Large intestine (tissue), 12 donors: ENCODE results near the gene OR2T27. TPM values are rescaled to one million over a fixed set of nuclear protein-coding genes. Genes with fewer than 3 reads are reported as not detected.
"Not testable (repeated sequence)": the region's sequence is repeated elsewhere in the genome, so short reads cannot be mapped to it uniquely, and the experiment has no call there.

ENCODE experiments used
- DNase-seq, 2 donors: peaks; one replicate each; pipeline versions ENCODE4 v3.0.0 to v3.0.0-alpha.2; 2013
- H3K27ac ChIP-seq: one replicate; pipeline ENCODE4 v1.5.1; 2013; ENCODE audit warnings: low read length
- H3K27me3 ChIP-seq: 2 replicates; pipeline ENCODE4 v1.6.1; 2013; ENCODE audit warnings: low read length; ENCODE audit not compliant: control insufficient read depth, insufficient read depth
- H3K36me3 ChIP-seq: 2 replicates; pipeline ENCODE4 v1.6.1; 2013; ENCODE audit warnings: low read length; ENCODE audit not compliant: control insufficient read depth, insufficient read depth
- H3K4me1 ChIP-seq: one replicate; pipeline ENCODE4 v1.6.1; 2013; ENCODE audit warnings: low read length; ENCODE audit not compliant: control insufficient read depth, insufficient read depth
- H3K4me3 ChIP-seq: one replicate; pipeline ENCODE4 v1.5.1; 2013; ENCODE audit warnings: low read length
- H3K9me3 ChIP-seq: one replicate; pipeline ENCODE4 v1.6.1; 2013; ENCODE audit warnings: mild to moderate bottlenecking, low read depth, low read length, moderate library complexity; ENCODE audit not compliant: control insufficient read depth
- WGBS: methylation state at CpG from one replicate; pipeline ENCODE4 v1.1.5; 2013; ENCODE audit warnings: low lambda C conversion rate; ENCODE audit not compliant: insufficient coverage; 5-methylcytosine and 5-hydroxymethylcytosine counted together
- long read RNA-seq, 11 donors: transcript quantifications; one replicate each; lab custom pipeline, GENCODE V29; 2026
- polyA plus RNA-seq: library from polyadenylated mRNA; unstranded; fragments of 120-200 nt; gene quantifications from one replicate; pipeline ENCODE4 v1.2.1, GENCODE V29; 2013

The OR2T27 gene, protein sequence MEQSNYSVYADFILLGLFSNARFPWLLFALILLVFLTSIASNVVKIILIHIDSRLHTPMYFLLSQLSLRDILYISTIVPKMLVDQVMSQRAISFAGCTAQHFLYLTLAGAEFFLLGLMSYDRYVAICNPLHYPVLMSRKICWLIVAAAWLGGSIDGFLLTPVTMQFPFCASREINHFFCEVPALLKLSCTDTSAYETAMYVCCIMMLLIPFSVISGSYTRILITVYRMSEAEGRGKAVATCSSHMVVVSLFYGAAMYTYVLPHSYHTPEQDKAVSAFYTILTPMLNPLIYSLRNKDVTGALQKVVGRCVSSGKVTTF
- not detected for polyA plus RNA-seq
- long read RNA-seq, donor 1 = 0 reads
- long read RNA-seq, donor 2 = 0 reads
- long read RNA-seq, donor 3 = 0 reads
- long read RNA-seq, donor 4 = 0 reads
- long read RNA-seq, donor 5 = 0 reads
- long read RNA-seq, donor 6 = 0 reads
- long read RNA-seq, donor 7 = 0 reads
- long read RNA-seq, donor 8 = 0 reads
- long read RNA-seq, donor 9 = 0 reads
- long read RNA-seq, donor 10 = 0 reads
- long read RNA-seq, donor 11 = 0 reads

DNA sequence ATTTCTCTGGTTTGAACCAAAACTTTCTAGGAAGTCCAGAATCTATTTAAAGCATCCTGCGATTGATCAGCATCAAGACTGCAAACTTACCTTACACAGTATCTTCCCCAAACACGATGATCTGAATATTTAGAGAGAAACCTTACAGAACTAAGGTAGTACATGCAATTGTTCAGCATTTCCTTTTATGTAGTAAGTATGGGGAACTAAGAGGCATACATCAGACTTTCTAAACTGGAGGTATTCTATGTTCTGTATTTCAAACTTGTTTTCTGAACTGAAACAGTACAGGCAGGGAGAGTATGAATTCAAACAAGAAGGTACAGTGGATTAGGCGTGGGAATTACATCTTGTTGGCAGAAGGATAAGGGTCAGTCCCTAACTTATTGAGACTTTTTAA is at the start of gene OR2T27:
Gene OR2T27, minus strand, starts transcription at position 175 of the 400 bp plus-strand sequence. CDS start 4,644 bp downstream, outside the sequence.
- H3K9me3 ChIP-seq, H3K4me3 ChIP-seq, H3K36me3 ChIP-seq, H3K27ac ChIP-seq, H3K27me3 ChIP-seq, DNase-seq, H3K4me1 ChIP-seq: not testable (repeated sequence)
- WGBS = no CpG with 5 or more reads among the region's 3 CpGs

DNA sequence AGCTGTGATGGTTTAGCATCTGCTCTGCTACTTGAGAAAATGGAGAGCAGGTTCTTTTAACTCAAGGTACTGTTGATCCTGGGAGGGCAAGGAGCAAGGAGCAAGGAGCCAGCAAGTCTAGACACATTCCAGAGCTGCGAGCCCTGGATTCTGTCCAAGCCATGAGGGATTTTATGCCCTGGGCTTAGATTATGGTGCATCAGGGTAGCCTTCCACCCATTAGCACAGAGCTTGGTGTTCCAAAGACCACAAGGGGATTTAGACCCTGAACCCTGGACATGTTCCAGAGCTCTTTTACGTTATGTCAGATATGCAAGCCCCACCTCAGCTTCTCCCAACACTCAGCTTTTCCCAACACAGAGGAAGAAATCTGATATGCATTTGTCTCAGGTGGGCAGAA is 49.3 kb upstream of the OR2T27 start:
- H3K9me3 ChIP-seq = peaks cover 8% of the 10 kb centered on the region
- H3K27me3 ChIP-seq = no peaks in the 10 kb centered on the region
- DNase-seq = peak; percentile 59 to 82
- no peak overlapping the region for H3K4me3 ChIP-seq
- H3K27ac ChIP-seq = peak overlapping the region; percentile 16
- WGBS = no CpG with 5 or more reads among the region's 2 CpGs
- no peaks in the 10 kb centered on the region for H3K36me3 ChIP-seq
- H3K4me1 ChIP-seq = no peaks in the 10 kb centered on the region

DNA sequence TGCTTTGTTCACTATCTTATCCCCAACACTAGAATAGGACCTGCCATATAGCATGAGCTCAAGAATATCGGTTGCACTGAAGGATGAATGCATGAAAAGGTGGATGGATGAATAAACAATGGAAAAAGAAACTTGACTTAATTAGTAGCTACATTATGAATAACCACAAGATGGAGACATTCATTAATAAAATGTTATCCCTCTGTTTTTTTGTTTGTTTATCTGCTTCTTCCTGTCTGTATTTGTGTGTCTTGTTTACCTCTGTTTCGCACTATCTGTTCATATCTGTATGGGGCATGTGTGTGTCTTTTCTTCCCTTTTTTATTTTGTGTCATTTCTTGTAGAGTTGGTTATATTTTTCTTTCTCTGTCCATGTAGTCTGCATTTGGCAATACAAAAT is 48.3 kb upstream of the OR2T27 start:
- peaks cover 8% of the 10 kb centered on the region for H3K9me3 ChIP-seq
- no peaks in the 10 kb centered on the region for H3K27me3 ChIP-seq
- no peaks in the 10 kb centered on the region for H3K36me3 ChIP-seq
- no peaks in the 10 kb centered on the region for H3K4me1 ChIP-seq
- 89% methylated on average over 1 of the region's 2 CpGs for WGBS
- peak in 1 of 2 donors; percentile 28 for DNase-seq
- peak overlapping the region; percentile 16 for H3K27ac ChIP-seq
- no peak overlapping the region for H3K4me3 ChIP-seq

DNA sequence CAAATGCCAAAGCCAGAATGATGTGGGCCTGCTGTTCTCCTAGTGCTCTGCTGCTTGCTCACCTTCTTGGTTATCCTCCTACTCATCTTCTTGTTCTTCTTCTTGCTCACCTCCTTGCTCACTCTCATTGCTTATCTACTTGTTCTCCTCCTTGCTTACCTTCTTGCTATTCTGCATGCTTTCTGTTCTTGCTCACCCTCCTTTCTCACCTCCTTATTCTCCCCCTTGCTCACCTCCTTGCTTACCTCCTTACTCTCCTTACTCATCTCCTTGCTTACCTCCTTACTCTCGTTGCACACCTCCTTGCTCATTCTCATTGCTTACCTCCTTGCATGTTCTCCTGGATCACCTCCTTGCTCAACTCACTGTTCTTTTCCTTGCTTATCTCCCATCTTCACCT is 47.4 kb upstream of the OR2T27 start, which contains the start of gene OR14I1:
Gene OR14I1, minus strand, starts transcription at position 53 of the 400 bp plus-strand sequence.
- no peak within 1 kb of the TSS for H3K4me3 ChIP-seq
- H3K27me3 ChIP-seq = no peaks in the 10 kb centered on the region
- H3K27ac ChIP-seq = no peak within 1 kb of the TSS
- H3K36me3 ChIP-seq = no peaks in the 10 kb centered on the region
- H3K4me1 ChIP-seq = no peaks in the 10 kb centered on the region
- 92% methylated on average over 1 of the region's 1 CpG for WGBS
- H3K9me3 ChIP-seq = peaks cover 8% of the 10 kb centered on the region
- no peak for DNase-seq

DNA sequence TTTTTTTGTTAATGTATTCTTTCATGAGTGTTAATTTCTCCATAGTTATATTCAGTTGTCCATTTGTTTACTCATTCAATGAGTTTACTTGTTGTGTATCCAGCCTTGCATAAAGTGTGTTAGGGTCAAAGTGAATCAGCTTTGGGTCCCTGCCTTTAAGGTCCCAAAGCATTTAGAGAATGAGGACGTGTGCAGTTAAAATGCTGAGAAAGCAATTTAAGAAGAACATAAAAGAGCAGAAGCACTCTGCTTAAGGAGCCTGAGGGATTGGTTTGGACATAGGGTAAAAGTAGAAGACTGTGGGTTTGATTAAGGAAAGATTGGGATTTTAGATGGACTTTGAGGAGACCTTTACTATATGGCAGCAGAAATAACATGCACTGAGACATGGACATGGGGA is 43.8 kb upstream of the OR2T27 start:
- H3K4me3 ChIP-seq = no peak overlapping the region
- 67% methylated on average over 1 of the region's 1 CpG for WGBS

DNA sequence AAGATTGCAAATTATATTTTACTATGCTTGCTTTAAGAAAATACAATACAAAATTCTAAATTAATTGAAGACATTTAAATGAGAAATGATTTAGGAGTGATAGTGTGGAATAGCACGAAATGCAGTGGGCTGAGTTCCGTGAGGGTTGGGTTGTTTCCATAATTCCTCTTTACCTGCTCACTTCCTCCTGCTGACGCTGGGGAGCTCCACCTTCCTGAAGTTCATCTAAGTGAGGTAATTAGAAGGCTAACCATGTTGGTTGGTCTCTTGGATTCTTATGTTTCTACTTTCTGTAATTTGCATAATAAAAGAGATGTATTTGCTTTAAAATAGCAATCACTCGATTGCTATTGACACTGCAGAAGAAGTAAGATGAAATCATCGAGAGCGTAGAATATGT is 42.6 kb upstream of the OR2T27 start:
- no peaks in the 10 kb centered on the region for H3K9me3 ChIP-seq
- WGBS = 84% methylated on average over 3 of the region's 6 CpGs
- no peak for DNase-seq

More for the DNA sequence above, 43.8 kb upstream of the OR2T27 start:
- DNase-seq = no peak
- H3K27ac ChIP-seq = no peak overlapping the region
- H3K36me3 ChIP-seq = no peaks in the 10 kb centered on the region
- H3K4me1 ChIP-seq = no peaks in the 10 kb centered on the region
- H3K9me3 ChIP-seq = no peaks in the 10 kb centered on the region
- no peaks in the 10 kb centered on the region for H3K27me3 ChIP-seq

DNA sequence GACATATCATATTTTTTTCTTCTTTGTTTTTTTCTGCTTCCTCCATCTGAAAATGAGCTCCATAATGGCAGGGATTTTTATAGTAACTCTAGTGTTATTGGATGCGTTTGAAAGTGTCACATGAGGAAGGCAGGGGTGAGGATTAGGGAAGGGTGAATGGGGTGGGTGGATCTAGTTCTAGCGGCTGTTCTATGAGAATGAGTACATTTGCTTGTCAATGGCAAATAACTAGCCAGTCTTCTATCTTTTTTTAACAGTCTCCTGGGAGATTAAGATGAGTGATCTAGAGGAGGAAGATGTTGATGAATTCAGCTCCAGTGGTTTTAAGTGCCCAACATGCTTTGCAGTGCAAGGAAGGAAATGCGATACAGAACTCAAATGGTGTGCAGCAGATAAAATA is 41.4 kb upstream of the OR2T27 start:
- no peak overlapping the region for H3K4me3 ChIP-seq
- DNase-seq = no peak
- H3K36me3 ChIP-seq = no peaks in the 10 kb centered on the region
- peaks cover 3% of the 10 kb centered on the region for H3K9me3 ChIP-seq
- no peak overlapping the region for H3K27ac ChIP-seq
- no CpG with 5 or more reads among the region's 3 CpGs for WGBS
- H3K27me3 ChIP-seq = peaks cover 4% of the 10 kb centered on the region
- no peaks in the 10 kb centered on the region for H3K4me1 ChIP-seq

More for the DNA sequence above, 42.6 kb upstream of the OR2T27 start:
- no peak overlapping the region for H3K27ac ChIP-seq
- no peaks in the 10 kb centered on the region for H3K4me1 ChIP-seq
- H3K27me3 ChIP-seq = no peaks in the 10 kb centered on the region
- H3K36me3 ChIP-seq = no peaks in the 10 kb centered on the region
- no peak overlapping the region for H3K4me3 ChIP-seq

DNA sequence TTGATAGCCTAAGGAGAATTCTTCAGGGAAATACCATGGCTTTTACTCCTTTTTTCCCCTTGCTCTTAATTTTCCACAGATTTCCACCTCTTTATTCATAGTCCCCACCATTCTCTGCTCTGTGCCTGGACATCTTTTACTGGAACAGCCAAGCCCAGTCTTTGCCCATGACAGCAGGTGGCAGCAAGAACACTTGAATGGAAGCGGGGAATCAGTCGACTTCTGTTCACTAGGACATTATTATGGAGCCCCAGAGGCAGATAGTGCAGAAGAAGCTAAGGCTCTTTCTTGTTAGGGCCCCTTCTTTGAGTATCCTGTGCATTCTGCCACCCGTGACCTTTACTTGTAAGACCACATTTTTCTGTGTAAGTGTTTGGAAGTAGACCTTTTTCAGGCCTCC is 40.9 kb upstream of the OR2T27 start:
- H3K4me1 ChIP-seq = no peaks in the 10 kb centered on the region
- peaks cover 4% of the 10 kb centered on the region for H3K27me3 ChIP-seq
- no peak overlapping the region for H3K27ac ChIP-seq
- no CpG with 5 or more reads among the region's 3 CpGs for WGBS
- H3K9me3 ChIP-seq = peaks cover 8% of the 10 kb centered on the region
- no peak overlapping the region for H3K4me3 ChIP-seq
- no peaks in the 10 kb centered on the region for H3K36me3 ChIP-seq
- DNase-seq = peak; percentile 44 to 61

DNA sequence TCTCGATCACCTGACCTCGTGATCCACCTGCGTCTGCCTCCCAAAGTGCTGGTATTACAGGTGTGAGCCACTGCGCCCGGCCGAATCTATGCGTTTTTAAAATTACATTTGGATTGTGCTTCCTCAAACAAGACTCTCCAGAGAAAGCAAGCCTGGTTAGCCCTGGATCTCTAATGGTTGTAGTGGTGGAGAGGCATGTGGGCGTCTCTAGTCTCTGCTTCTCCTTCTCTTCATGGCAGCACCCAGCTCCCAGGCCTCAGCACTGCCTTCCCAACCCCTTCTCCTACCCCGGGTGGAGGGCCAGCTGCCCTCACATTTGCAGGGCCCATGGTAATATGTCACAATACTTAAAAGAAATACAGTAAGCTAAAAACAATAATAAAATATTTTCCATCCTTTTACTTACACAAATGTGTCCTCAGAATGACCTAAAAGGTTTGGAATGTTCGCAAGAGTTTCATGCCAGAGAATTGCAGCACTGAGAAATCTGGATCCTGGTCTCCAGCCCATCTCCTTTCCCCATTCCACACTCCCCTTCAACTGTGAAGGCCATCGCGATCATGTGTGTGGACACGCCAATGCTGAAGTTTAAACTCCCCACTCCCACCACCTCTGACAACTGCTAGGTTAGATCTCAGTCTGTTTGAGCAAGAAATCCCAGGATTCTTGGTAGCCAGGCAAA is 40.3 kb upstream of the OR2T27 start:
- WGBS = no CpG with 5 or more reads among the region's 13 CpGs
- Histone ChIP-seq H3K27me3 (peaks cover 4% of the 10 kb centered on the region), H3K27ac (no peak overlapping the region), H3K36me3 (no peaks in the 10 kb centered on the region), H3K4me1 (no peaks in the 10 kb centered on the region), H3K9me3 (peaks cover 8% of the 10 kb centered on the region), H3K4me3 (no peak overlapping the region)
- no peak for DNase-seq

DNA sequence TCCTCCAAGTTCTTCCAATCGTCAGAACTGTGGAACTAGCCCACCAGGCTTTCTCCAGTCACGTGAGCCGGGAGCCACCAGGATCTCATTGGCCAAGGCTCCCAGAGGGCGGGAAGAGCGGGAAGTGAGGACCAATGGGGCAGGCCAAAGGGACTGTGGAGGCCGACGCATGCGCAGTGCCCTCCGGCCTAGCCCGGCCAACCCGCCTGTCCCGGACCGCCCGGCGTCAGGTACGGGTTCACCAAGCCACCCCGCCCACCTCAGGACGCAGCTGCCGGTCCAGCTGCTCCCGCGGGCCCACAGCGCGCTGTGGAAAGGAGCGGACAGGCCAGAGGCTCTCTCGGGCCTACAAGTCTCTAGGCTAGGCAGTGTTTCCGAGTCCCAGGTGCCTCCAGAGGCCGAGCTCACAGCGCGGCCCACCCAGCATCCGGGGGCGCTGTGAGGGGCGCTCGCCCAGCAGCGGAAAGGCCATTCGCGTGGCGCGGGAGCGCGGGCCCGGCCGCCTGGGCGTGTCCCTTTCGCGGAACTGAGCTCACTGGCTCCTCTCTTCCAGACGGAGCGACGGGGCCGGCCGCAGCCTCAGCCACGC is 36.3 kb upstream of the OR2T27 start:
- Histone ChIP-seq H3K27me3 (peaks cover 4% of the 10 kb centered on the region), H3K36me3 (no peaks in the 10 kb centered on the region), H3K4me3 (no peak overlapping the region), H3K27ac (no peak overlapping the region), H3K9me3 (peaks cover 8% of the 10 kb centered on the region), H3K4me1 (no peaks in the 10 kb centered on the region)
- no peak for DNase-seq
- WGBS = no CpG with 5 or more reads among the region's 51 CpGs
